CD8-positive, alpha-beta memory T cell (primary cell): Measurements from ENCODE around the gene PGAP6. TPM values are rescaled to one million over a fixed set of nuclear protein-coding genes. Genes with fewer than 3 reads are reported as not detected.
A peak's percentile ranks its signal among the peaks of the same experiment; 100 is the strongest.
"Not testable (repeated sequence)": the region's sequence is repeated elsewhere in the genome, so short reads cannot be mapped to it uniquely, and the experiment has no call there.

Source experiments
- CTCF ChIA-PET: fragments of 350-600 bp; sonication (Branson Sonifier 250); formaldehyde crosslinking; loops from one replicate; lab custom pipeline; 2021; ENCODE audit warnings: antibody characterized with exemption; lab: Charles Lee
- POLR2A ChIA-PET: fragments of 350-600 bp; sonication (Branson Sonifier 250); formaldehyde crosslinking; loops from one replicate; lab custom pipeline; 2021; ENCODE audit warnings: antibody characterized with exemption; lab: Charles Lee
- DNase-seq, 5 donors: peaks; one replicate each; pipeline versions ENCODE4 v3.0.0 to v3.0.0-alpha.2; 2020 to 2022; ENCODE audit warnings: mixed read lengths in 1 of 5
- H3K27ac ChIP-seq: one replicate; pipeline ENCODE4 v1.7.0; 2013; ENCODE audit warnings: low read depth, mild to moderate bottlenecking, low read length, moderate library complexity
- H3K27me3 ChIP-seq: 2 replicates; pipeline ENCODE4 v1.7.0; 2013; ENCODE audit warnings: low read length, mild to moderate bottlenecking; ENCODE audit not compliant: insufficient read depth, poor library complexity, severe bottlenecking
- H3K36me3 ChIP-seq: 2 replicates; pipeline ENCODE4 v1.7.0; 2013; ENCODE audit warnings: mild to moderate bottlenecking, low read length, moderate library complexity; ENCODE audit not compliant: insufficient read depth
- H3K4me1 ChIP-seq: 2 replicates; pipeline ENCODE4 v1.7.0; 2013; ENCODE audit warnings: mild to moderate bottlenecking, low read length, moderate library complexity; ENCODE audit not compliant: insufficient read depth
- H3K4me3 ChIP-seq: 2 replicates; pipeline ENCODE4 v1.7.0; 2013; ENCODE audit warnings: mild to moderate bottlenecking, low read length
- H3K9me3 ChIP-seq: 2 replicates; pipeline ENCODE4 v1.7.0; 2013; ENCODE audit warnings: mild to moderate bottlenecking, low read length
- H3K27ac Mint-ChIP-seq, 8 donors: one replicate each; pipeline ENCODE4 v1.8.0; 2020 to 2021; ENCODE audit warnings: mixed read lengths in 8 of 8, mild to moderate bottlenecking in 6 of 8, inconsistent platforms in 3 of 8, moderate library complexity in 3 of 8
- H3K27me3 Mint-ChIP-seq, 2 donors: one replicate each; pipeline ENCODE4 v1.8.0; 2020 to 2021; ENCODE audit warnings: mixed read lengths in 2 of 2, mild to moderate bottlenecking in 1 of 2, moderate library complexity in 1 of 2
- H3K36me3 Mint-ChIP-seq, 3 donors: one replicate each; pipeline ENCODE4 v1.8.0; 2020 to 2021; ENCODE audit warnings: mixed read lengths in 3 of 3, inconsistent platforms in 1 of 3, mild to moderate bottlenecking in 1 of 3
- H3K4me1 Mint-ChIP-seq, 3 donors: one replicate each; pipeline ENCODE4 v1.8.0; 2020 to 2021; ENCODE audit warnings: mixed read lengths in 3 of 3, inconsistent platforms in 1 of 3, mild to moderate bottlenecking in 1 of 3
- H3K4me3 Mint-ChIP-seq, 7 donors: one replicate each; pipeline ENCODE4 v1.8.0; 2020 to 2021; ENCODE audit warnings: mixed read lengths in 7 of 7, mild to moderate bottlenecking in 6 of 7, moderate library complexity in 4 of 7, inconsistent platforms in 2 of 7
- H3K9me3 Mint-ChIP-seq, 5 donors: one replicate each; pipeline ENCODE4 v1.8.0; 2020 to 2022; ENCODE audit warnings: mixed read lengths in 5 of 5, mild to moderate bottlenecking in 3 of 5, moderate library complexity in 2 of 5, inconsistent platforms in 1 of 5
- polyA plus RNA-seq: library from polyadenylated mRNA; unstranded; fragments of 300-500 nt; fragmentation: Illumina TruSeq; gene quantifications from one replicate; pipeline ENCODE4 v1.2.3, GENCODE V29; 2021
- total RNA-seq, 2 experiments: library from RNA; stranded (reverse); gene quantifications; one replicate each; pipeline ENCODE4 v1.2.3, GENCODE V29; 2021

Gene PGAP6
- total and polyA plus RNA-seq, 3 experiments from 2014 or later, result 23.1 to 36.2 (median 36.1) TPM

DNA sequence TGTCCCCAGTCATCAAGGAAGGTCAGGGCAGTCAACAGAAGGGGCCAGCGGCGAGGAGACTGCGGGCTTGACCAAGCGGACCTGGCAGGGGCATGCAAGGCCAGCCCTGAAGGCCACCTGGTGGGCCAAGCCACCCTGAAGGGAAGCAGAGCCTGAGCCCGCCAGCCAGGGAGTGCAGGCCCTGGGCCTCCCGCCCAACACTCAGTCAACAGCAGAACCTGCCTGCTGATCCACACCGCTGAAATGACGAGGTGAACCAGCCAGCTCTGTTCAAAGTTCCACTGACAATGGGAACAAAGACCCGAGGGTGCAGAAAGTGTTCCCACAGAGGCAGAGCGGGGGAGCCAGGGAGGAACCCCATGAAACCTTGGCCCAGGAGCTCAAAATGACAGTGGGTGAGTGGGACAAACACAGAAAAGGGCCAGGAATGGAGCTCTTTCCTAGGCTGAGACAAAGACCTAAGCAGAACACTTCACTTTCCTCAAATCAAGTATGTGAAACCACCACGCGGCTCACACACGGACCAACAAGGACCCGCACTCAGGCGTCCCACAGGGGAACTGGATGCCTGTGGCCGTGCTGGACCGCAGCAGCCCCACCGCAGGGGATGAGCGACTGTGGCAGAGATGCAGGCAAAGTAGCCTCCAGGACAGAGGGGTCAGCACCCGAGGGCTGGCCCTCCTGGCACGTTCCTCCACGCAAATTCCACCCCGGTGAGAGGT is 41.2 kb downstream of the PGAP6 start:
- Mint-ChIP-seq H3K9me3 (no peaks in the 10 kb centered on the region), H3K36me3 (peaks cover 0 to 44% (median 16%) of the 10 kb centered on the region in 3 donors), H3K27ac (peak overlapping the region in 5 of 8 donors; percentile 54 to 91 (median 75)), H3K4me3 (peak overlapping the region in 6 of 7 donors; percentile 30 to 83 (median 70)), H3K27me3 (no peaks in the 10 kb centered on the region), H3K4me1 (peaks cover 61 to 77% (median 63%) of the 10 kb centered on the region in 3 donors)
- H3K27ac ChIP-seq, result no peak overlapping the region
- ChIA-PET CTCF (no interaction called here), POLR2A (no interaction called here)
- peaks cover 56% of the 10 kb centered on the region for H3K4me1 ChIP-seq
- H3K27me3 ChIP-seq, result no peaks in the 10 kb centered on the region
- peak overlapping the region; percentile 20 for H3K4me3 ChIP-seq
- H3K9me3 ChIP-seq, result no peaks in the 10 kb centered on the region
- peaks cover 5% of the 10 kb centered on the region for H3K36me3 ChIP-seq
- no peak for DNase-seq

DNA sequence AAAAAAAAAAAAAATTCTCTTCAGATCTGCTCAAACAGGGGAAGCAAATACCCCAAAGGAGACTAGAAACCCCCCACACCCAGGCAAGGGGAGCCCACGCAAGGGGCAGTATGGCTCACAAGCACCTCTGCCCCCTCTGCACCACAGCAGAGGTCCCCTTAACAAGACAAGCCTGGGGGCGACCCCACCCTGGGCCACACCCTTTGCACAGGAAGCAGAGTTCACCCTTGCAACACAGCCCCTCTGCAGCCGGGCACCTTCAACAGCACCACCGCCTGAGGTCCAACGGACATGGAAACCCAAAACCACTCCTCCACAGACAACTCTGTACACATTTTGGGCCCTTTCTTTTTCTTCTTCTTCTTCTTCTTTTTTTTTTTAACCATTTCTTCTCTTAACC is 42.1 kb downstream of the PGAP6 start:
- Histone ChIP-seq H3K9me3 (no peaks in the 10 kb centered on the region), H3K27me3 (no peaks in the 10 kb centered on the region), H3K36me3 (no peaks in the 10 kb centered on the region), H3K4me1 (peaks cover 62% of the 10 kb centered on the region), H3K4me3 (peak overlapping the region; percentile 20), H3K27ac (no peak overlapping the region)
- ChIA-PET POLR2A (interaction anchor here (0.7 kb wide), 2 partner anchors 9 to 13 kb away, joined by 3 to 4 read pairs; partner anchors contain the start of gene AXIN1), CTCF (no interaction called here)
- H3K4me3 Mint-ChIP-seq, result peak overlapping the region; percentile 50 to 83 (median 74)
- peaks cover 0 to 36% (median 8%) of the 10 kb centered on the region in 3 donors for H3K36me3 Mint-ChIP-seq
- no peaks in the 10 kb centered on the region for H3K27me3 Mint-ChIP-seq
- H3K27ac Mint-ChIP-seq, result peak overlapping the region; percentile 24 to 91 (median 74)
- no peaks in the 10 kb centered on the region for H3K9me3 Mint-ChIP-seq
- H3K4me1 Mint-ChIP-seq, result peaks cover 62 to 77% (median 63%) of the 10 kb centered on the region in 3 donors
- DNase-seq, result peak in 2 of 5 donors; percentile 32 to 36

DNA sequence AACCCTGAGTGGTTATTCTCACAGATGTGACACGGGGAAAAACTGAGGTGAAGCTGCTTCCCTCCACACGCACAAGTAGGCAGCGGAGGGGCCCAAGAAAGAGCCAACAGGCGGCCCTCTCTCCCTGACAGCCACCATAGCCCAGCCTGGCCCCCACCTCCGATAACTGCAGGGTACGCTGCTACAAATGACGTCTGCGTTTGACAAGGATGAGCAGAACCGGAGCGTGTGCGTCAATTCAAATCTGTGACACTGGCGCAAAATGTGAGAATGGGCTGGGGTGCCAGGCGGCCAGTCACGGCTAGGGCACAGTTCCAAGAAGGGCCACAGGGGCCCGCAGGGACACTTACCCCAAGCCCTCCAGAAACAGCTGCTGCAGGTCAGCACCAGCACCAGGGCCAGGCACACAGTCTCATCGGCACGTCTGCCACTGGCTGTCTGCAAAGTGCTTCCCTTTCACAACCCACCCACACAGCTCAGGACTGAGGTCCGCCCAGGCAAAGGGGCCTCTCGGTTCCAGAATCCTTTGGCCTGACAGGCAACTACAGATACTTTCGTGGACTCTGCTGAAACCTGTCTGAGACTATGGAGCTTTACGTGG is 43.7 kb downstream of the PGAP6 start:
- Histone ChIP-seq H3K36me3 (no peaks in the 10 kb centered on the region), H3K27ac (no peak overlapping the region), H3K27me3 (no peaks in the 10 kb centered on the region), H3K4me1 (peaks cover 76% of the 10 kb centered on the region), H3K4me3 (no peak overlapping the region), H3K9me3 (no peaks in the 10 kb centered on the region)
- Mint-ChIP-seq H3K9me3 (no peaks in the 10 kb centered on the region), H3K4me3 (peak overlapping the region in 3 of 7 donors; percentile 15 to 54 (median 52)), H3K36me3 (peaks cover 0 to 25% (median 6%) of the 10 kb centered on the region in 3 donors), H3K4me1 (peaks cover 71 to 83% (median 71%) of the 10 kb centered on the region in 3 donors), H3K27ac (peak overlapping the region in 3 of 8 donors; percentile 32 to 45 (median 42)), H3K27me3 (no peaks in the 10 kb centered on the region)
- ChIA-PET CTCF (interaction anchor here (1.4 to 2.1 kb wide), 2 partner anchors 24 to 83 kb away, joined by 3 to 5 read pairs; no protein-coding TSS in a partner anchor), POLR2A (no interaction called here)
- DNase-seq, result no peak

DNA sequence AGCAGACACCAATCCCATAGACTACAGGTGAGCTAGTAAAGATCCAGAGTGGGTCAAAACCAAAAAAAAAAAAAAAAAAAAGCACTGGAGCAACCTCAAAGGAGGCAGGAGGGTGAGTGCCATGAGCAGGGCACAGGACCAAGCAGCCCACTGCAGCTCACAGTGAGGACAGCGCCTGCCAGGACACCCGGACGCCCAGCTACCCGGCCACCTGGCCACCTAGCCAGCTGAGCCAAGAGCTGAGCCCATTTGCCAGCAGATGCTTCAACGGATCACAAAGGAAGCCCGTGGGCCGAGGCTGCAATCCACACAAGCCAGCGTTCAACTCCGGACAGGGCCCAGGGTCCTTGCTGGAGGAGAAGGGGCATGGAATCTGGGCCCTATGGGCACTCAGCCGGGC is 44.3 kb downstream of the PGAP6 start:
- Histone ChIP-seq H3K27me3 (no peaks in the 10 kb centered on the region), H3K9me3 (no peaks in the 10 kb centered on the region), H3K27ac (no peak overlapping the region), H3K4me3 (no peak overlapping the region), H3K36me3 (no peaks in the 10 kb centered on the region), H3K4me1 (peaks cover 69% of the 10 kb centered on the region)
- H3K4me3 Mint-ChIP-seq, result peak overlapping the region in 1 of 7 donors; percentile 15
- no peaks in the 10 kb centered on the region for H3K27me3 Mint-ChIP-seq
- ChIA-PET CTCF (interaction anchor here (0.7 to 2.1 kb wide), 4 partner anchors 16 to 241 kb away, joined by 3 to 5 read pairs (median 4); no protein-coding TSS in a partner anchor), POLR2A (no interaction called here)
- peaks cover 0 to 19% (median 3%) of the 10 kb centered on the region in 3 donors for H3K36me3 Mint-ChIP-seq
- DNase-seq, result no peak
- H3K9me3 Mint-ChIP-seq, result no peaks in the 10 kb centered on the region
- peak overlapping the region in 2 of 8 donors; percentile 29 to 32 for H3K27ac Mint-ChIP-seq
- H3K4me1 Mint-ChIP-seq, result peaks cover 67 to 82% (median 70%) of the 10 kb centered on the region in 3 donors

DNA sequence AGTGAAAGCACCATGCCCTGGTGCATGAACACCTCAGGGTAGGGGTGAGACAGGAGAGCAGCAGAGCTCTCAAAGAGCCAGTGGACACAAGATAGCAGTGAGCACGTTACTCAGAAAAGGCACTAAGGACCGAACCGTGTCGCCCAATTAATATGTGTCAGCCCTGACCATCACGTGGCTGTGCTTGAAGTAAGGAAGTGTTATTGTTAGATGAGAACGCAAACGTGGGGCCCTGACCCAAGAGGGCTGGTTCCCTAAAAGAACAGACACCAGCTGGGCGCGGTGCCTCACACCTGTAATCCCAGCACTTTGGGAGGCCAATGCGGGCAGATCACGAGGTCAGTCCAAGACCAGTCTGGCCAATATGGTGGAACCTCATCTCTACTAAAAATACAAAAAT is 45.5 kb downstream of the PGAP6 start:
- ChIA-PET POLR2A (no interaction called here), CTCF (interaction anchor here (0.9 to 2.1 kb wide), 4 partner anchors 12 to 240 kb away, joined by 3 to 5 read pairs (median 4); no protein-coding TSS in a partner anchor)
- peaks cover 0 to 9% (median 1%) of the 10 kb centered on the region in 3 donors for H3K36me3 Mint-ChIP-seq

DNA sequence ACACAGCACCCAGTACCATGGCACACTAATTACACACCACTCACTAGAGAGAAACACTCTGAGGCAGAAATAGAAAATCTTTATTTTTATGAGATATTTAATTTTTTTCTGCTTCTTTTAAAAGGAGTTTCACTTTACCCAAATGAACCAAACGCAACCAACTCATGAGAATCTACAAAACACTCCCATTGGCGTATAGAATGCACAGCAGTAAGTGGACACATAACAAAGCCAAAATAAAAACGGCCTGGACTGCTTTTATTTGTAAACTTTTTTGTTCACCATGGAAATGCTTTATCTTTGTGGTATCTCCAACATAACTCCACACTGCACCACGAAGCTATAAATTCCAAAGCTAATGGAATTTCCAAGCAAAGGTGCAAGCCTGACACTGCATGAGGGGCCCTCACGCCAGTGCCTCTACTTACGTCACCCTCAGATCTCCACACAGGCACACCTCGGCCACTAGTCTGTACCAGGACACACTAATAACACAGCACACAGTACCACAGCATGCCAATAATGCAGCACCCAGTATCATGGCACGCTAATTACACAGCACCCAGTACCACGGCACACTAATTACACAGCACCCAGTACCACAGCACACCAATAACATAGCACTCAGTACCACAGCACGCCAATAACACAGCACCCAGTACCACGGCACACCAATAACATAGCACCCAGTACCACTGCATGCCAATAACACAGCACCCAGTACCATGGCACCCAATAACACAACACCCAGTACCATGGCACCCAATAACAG is 46.7 kb downstream of the PGAP6 start:
- peaks cover 66 to 83% (median 69%) of the 10 kb centered on the region in 3 donors for H3K4me1 Mint-ChIP-seq

More for the DNA sequence above, 45.5 kb downstream of the PGAP6 start:
- Histone ChIP-seq H3K27ac (no peak overlapping the region), H3K4me3 (no peak overlapping the region), H3K9me3 (no peaks in the 10 kb centered on the region), H3K36me3 (no peaks in the 10 kb centered on the region), H3K27me3 (no peaks in the 10 kb centered on the region), H3K4me1 (peaks cover 71% of the 10 kb centered on the region)
- H3K27me3 Mint-ChIP-seq, result no peaks in the 10 kb centered on the region
- H3K4me3 Mint-ChIP-seq, result peak overlapping the region in 1 of 7 donors; percentile 12
- H3K4me1 Mint-ChIP-seq, result peaks cover 64 to 80% (median 66%) of the 10 kb centered on the region in 3 donors
- H3K27ac Mint-ChIP-seq, result peak overlapping the region in 5 of 8 donors; percentile 23 to 71 (median 45)
- no peak for DNase-seq
- no peaks in the 10 kb centered on the region for H3K9me3 Mint-ChIP-seq

DNA sequence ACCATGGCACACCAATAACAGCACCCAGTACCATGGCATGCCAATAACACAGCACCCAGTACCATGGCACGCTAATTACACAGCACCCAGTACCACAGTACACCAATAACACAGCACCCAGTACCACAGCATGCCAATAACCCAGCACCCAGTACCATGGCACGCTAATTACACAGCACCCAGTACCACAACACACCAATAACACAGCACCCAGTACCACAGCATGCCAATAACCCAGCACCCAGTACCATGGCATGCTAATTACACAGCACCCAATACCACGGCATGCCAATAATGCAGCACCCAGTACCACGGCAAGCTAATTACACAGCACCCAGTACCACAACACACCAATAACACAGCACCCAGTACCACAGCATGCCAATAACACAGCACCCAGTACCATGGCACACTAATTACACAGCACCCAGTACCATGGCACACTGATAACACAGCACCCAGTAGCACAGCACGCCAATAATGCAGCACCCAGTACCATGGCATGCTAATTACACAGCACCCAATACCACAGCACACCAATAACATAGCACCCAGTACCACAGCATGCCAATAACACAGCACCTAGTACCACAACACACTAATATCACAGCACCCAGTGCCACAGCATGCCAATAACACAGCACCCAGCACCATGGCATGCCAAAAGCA is 47.5 kb downstream of the PGAP6 start:
- H3K36me3 ChIP-seq, H3K4me3 ChIP-seq, H3K27me3 Mint-ChIP-seq, H3K9me3 Mint-ChIP-seq, H3K27me3 ChIP-seq, DNase-seq, H3K9me3 ChIP-seq, H3K27ac ChIP-seq, POLR2A ChIA-PET, CTCF ChIA-PET, H3K36me3 Mint-ChIP-seq: not testable (repeated sequence)
- Mint-ChIP-seq H3K4me3 (peak overlapping the region in 2 of 7 donors; percentile 15 to 41), H3K27ac (peak overlapping the region in 6 of 8 donors; percentile 7 to 60 (median 40)), H3K4me1 (peaks cover 61 to 80% (median 65%) of the 10 kb centered on the region in 3 donors)
- peaks cover 54% of the 10 kb centered on the region for H3K4me1 ChIP-seq

More for the DNA sequence above, 46.7 kb downstream of the PGAP6 start:
- H3K4me3 ChIP-seq, H3K27me3 ChIP-seq, H3K27ac ChIP-seq, DNase-seq, POLR2A ChIA-PET, H3K9me3 Mint-ChIP-seq, H3K27me3 Mint-ChIP-seq, H3K36me3 ChIP-seq, H3K9me3 ChIP-seq: not testable (repeated sequence)
- peaks cover 61% of the 10 kb centered on the region for H3K4me1 ChIP-seq
- H3K36me3 Mint-ChIP-seq, result peaks cover 0 to 13% (median 3%) of the 10 kb centered on the region in 3 donors
- peak overlapping the region in 3 of 8 donors; percentile 45 to 64 (median 57) for H3K27ac Mint-ChIP-seq
- CTCF ChIA-PET, result interaction anchor here (1.0 kb wide), 1 partner anchor 13 kb away, joined by 3 read pairs; no protein-coding TSS in a partner anchor
- peak overlapping the region in 1 of 7 donors; percentile 41 for H3K4me3 Mint-ChIP-seq
